GM23338 (cell line): ENCODE data around the gene CD1C. TPM values are rescaled to one million over a fixed set of nuclear protein-coding genes. Genes with fewer than 3 reads are reported as not detected.

ENCODE experiments used
- ATAC-seq: fragments of 200-7000 bp; cut with Tn5 transposase; 3 replicates; pipeline ENCODE4 v1.9.1; 2020
- DNase-seq: peaks from one replicate; pipeline ENCODE4 v3.0.0-alpha.2; 2015; ENCODE audit warnings: low spot score
- H2AFZ ChIP-seq: fragments of 200-600 bp; sonication (generic); 2 replicates; pipeline ENCODE4 v1.8.0; 2016; ENCODE audit warnings: antibody characterized with exemption, mild to moderate bottlenecking, moderate library complexity
- H3F3A ChIP-seq: fragments of 200-600 bp; sonication (generic); replicated peaks from 2 replicates; pipeline ENCODE4 v1.8.0; 2017; ENCODE audit warnings: antibody characterized with exemption, mixed run types, low read depth
- H3K27ac ChIP-seq: fragments of 200-600 bp; sonication (generic); 2 replicates; pipeline ENCODE4 v1.6.1; 2016; ENCODE audit warnings: low read depth
- H3K27me3 ChIP-seq: fragments of 200-600 bp; sonication (generic); 2 replicates; pipeline ENCODE4 v1.8.0; 2016; ENCODE audit warnings: mild to moderate bottlenecking, mixed run types, moderate library complexity; ENCODE audit not compliant: insufficient read depth
- H3K36me3 ChIP-seq: fragments of 200-600 bp; sonication (generic); 2 replicates; pipeline ENCODE4 v1.8.0; 2016; ENCODE audit warnings: mild to moderate bottlenecking; ENCODE audit not compliant: insufficient read depth
- H3K4me1 ChIP-seq: fragments of 200-600 bp; sonication (generic); 2 replicates; pipeline ENCODE4 v1.8.0; 2016; ENCODE audit warnings: mild to moderate bottlenecking, moderate library complexity; ENCODE audit not compliant: insufficient read depth
- H3K4me2 ChIP-seq: fragments of 200-600 bp; sonication (generic); 2 replicates; pipeline ENCODE4 v1.7.1; 2017; ENCODE audit warnings: mixed run types
- H3K4me3 ChIP-seq: fragments of 200-600 bp; sonication (generic); 2 replicates; pipeline ENCODE4 v1.6.1; 2016; ENCODE audit warnings: mixed run types
- H3K79me2 ChIP-seq: fragments of 200-600 bp; sonication (generic); replicated peaks from 2 replicates; pipeline ENCODE4 v1.8.0; 2017; ENCODE audit warnings: mild to moderate bottlenecking; ENCODE audit not compliant: insufficient read depth
- H3K9me2 ChIP-seq: fragments of 200-600 bp; sonication (generic); 2 replicates; pipeline ENCODE4 v1.8.0; 2017; ENCODE audit not compliant: insufficient read depth
- H4K20me1 ChIP-seq: fragments of 200-600 bp; sonication (generic); replicated peaks from 2 replicates; pipeline ENCODE4 v1.8.0; 2017; ENCODE audit warnings: mild to moderate bottlenecking; ENCODE audit not compliant: insufficient read depth
- H3K27ac Mint-ChIP-seq: 2 replicates; pipeline ENCODE4 v1.8.0; 2020; ENCODE audit warnings: inconsistent platforms, mild to moderate bottlenecking, moderate library complexity, mixed read lengths
- H3K27me3 Mint-ChIP-seq: 3 replicates; pipeline ENCODE4 v1.8.0; 2022; ENCODE audit warnings: low read depth, mild to moderate bottlenecking, moderate library complexity, mixed read lengths, inconsistent platforms; ENCODE audit not compliant: insufficient read depth, poor library complexity
- H3K36me3 Mint-ChIP-seq: 3 replicates; pipeline ENCODE4 v1.8.0; 2021; ENCODE audit warnings: low read depth, mild to moderate bottlenecking, inconsistent platforms, moderate library complexity, mixed read lengths
- H3K4me1 Mint-ChIP-seq: 3 replicates; pipeline ENCODE4 v1.8.0; 2020; ENCODE audit warnings: mild to moderate bottlenecking, inconsistent platforms, mixed read lengths
- H3K4me3 Mint-ChIP-seq: 3 replicates; pipeline ENCODE4 v1.8.0; 2021; ENCODE audit warnings: moderate library complexity, mild to moderate bottlenecking, inconsistent platforms, mixed read lengths
- H3K9me3 Mint-ChIP-seq: 3 replicates; pipeline ENCODE4 v1.8.0; 2020; ENCODE audit warnings: moderate library complexity, mild to moderate bottlenecking, inconsistent platforms, mixed read lengths
- ZNF331 ChIP-seq: fragments of 250-450 bp; sonication (Bioruptor Pico); IDR thresholded peaks from 2 replicates; pipeline ENCODE4 v1.5.0; 2020; ENCODE audit warnings: low read depth, mild to moderate bottlenecking, moderate library complexity
- polyA plus RNA-seq: library from polyadenylated mRNA; unstranded; fragments of >200 nt; fragmentation: Nextera tagmentation; extraction: Ambion mirVana; gene quantifications from 2 replicates; pipeline ENCODE4 v1.2.1, GENCODE V29; 2016
- total RNA-seq: library from RNA; depleted of rRNA; stranded (reverse); fragments of >200 nt; shearing (Covaris generic); gene quantifications from 2 replicates; pipeline ENCODE4 v1.2.3, GENCODE V29; 2014
- TF ChIP-seq, protein P1 (sequence below), 2 experiments: fragments of 200-600 bp in 1 of 2; sonication (generic) in 1 of 2; conservative IDR thresholded peaks; 2 replicates each; pipeline versions ENCODE4 v1.5.1 to v1.6.1; 2016 to 2017; ENCODE audit warnings: antibody characterized with exemption in 2 of 2, low read depth in 2 of 2, mild to moderate bottlenecking in 2 of 2, moderate library complexity in 1 of 2
- TF ChIP-seq, protein P2 (sequence below): fragments of 250-450 bp; sonication (Bioruptor Pico); IDR thresholded peaks from 2 replicates; pipeline ENCODE4 v1.5.0; 2020; ENCODE audit warnings: mild to moderate bottlenecking, moderate library complexity

CD1C gene
- total and polyA plus RNA-seq, 2 experiments from 2014 or later, result not detected

DNA sequence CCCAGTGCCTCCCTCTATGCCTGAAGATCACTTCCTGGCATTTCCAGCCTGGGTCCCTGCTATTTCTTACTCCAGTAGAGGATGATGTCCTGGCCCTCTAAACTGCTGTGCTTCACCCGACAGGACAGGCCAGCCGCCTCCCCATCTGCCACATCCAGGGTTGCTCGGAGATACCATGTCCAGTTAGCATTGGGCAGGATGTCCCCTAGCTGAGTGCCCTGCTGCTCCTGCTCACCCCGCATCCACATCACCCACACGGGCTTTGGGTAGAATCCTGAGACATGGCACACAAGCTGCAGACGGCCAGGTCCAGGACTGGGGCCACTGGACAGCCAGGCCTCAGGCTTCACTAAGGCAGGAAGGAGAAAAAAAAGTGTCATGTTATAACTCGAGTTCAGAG, 39.6 kb downstream of the CD1C start:
- ATAC-seq (no peak), DNase-seq (no peak)
- Histone ChIP-seq H4K20me1 (no peaks in the 10 kb centered on the region; the same call in 1 of the 2 replicates), H3K27me3 (no peaks in the 10 kb centered on the region), H3F3A (no peaks in the 10 kb centered on the region), H3K79me2 (no peaks in the 10 kb centered on the region), H3K4me2 (no peak overlapping the region), H3K27ac (no peak overlapping the region), H3K4me3 (no peak overlapping the region), H2AFZ (no peak overlapping the region), H3K36me3 (no peaks in the 10 kb centered on the region), H3K9me2 (no peaks in the 10 kb centered on the region), H3K4me1 (no peaks in the 10 kb centered on the region)
- Mint-ChIP-seq H3K27me3 (no peaks in the 10 kb centered on the region), H3K4me1 (no peaks in the 10 kb centered on the region), H3K27ac (no peak overlapping the region), H3K36me3 (no peaks in the 10 kb centered on the region), H3K9me3 (no peaks in the 10 kb centered on the region), H3K4me3 (no peak overlapping the region)
- TF ChIP-seq, protein P1, sequence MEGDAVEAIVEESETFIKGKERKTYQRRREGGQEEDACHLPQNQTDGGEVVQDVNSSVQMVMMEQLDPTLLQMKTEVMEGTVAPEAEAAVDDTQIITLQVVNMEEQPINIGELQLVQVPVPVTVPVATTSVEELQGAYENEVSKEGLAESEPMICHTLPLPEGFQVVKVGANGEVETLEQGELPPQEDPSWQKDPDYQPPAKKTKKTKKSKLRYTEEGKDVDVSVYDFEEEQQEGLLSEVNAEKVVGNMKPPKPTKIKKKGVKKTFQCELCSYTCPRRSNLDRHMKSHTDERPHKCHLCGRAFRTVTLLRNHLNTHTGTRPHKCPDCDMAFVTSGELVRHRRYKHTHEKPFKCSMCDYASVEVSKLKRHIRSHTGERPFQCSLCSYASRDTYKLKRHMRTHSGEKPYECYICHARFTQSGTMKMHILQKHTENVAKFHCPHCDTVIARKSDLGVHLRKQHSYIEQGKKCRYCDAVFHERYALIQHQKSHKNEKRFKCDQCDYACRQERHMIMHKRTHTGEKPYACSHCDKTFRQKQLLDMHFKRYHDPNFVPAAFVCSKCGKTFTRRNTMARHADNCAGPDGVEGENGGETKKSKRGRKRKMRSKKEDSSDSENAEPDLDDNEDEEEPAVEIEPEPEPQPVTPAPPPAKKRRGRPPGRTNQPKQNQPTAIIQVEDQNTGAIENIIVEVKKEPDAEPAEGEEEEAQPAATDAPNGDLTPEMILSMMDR (conservative IDR thresholded peaks at IDR 0.05; ENCODE audit: low read depth in 2 of 2), result no peak

DNA sequence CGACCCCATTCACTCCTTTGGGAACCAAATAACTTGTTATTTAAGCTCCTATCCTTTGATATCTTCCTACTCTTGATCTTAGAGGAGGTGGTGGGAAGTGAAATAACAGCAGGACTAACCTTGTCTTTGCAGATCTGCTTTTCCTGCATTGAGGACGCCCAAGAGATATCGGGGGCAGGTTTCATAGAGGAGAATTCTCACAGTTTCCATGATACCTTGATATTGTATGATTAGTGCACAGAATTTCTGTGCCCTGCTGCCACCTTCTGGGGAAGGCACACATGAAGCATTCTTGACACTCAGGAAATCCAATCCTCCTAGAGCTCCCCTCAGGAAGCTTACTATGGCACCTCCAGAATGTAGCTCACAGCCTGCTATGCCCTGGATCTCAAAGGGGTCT, 40.0 kb downstream of the CD1C start:
- DNase-seq (peak; percentile 36), ATAC-seq (peak; percentile 54)
- no peaks in the 10 kb centered on the region for H3K9me3 Mint-ChIP-seq
- H3K4me3 Mint-ChIP-seq, result no peak overlapping the region
- Histone ChIP-seq H3F3A (no peaks in the 10 kb centered on the region), H3K4me2 (no peak overlapping the region), H3K9me2 (no peaks in the 10 kb centered on the region), H3K36me3 (no peaks in the 10 kb centered on the region), H3K79me2 (no peaks in the 10 kb centered on the region), H4K20me1 (no peaks in the 10 kb centered on the region; the same call in 1 of the 2 replicates), H3K27ac (no peak overlapping the region), H3K4me3 (no peak overlapping the region), H2AFZ (no peak overlapping the region), H3K27me3 (no peaks in the 10 kb centered on the region), H3K4me1 (no peaks in the 10 kb centered on the region)
- no peak for TF ChIP-seq ZNF331 (CRISPR knock-in tag)
- TF ChIP-seq, protein P2, sequence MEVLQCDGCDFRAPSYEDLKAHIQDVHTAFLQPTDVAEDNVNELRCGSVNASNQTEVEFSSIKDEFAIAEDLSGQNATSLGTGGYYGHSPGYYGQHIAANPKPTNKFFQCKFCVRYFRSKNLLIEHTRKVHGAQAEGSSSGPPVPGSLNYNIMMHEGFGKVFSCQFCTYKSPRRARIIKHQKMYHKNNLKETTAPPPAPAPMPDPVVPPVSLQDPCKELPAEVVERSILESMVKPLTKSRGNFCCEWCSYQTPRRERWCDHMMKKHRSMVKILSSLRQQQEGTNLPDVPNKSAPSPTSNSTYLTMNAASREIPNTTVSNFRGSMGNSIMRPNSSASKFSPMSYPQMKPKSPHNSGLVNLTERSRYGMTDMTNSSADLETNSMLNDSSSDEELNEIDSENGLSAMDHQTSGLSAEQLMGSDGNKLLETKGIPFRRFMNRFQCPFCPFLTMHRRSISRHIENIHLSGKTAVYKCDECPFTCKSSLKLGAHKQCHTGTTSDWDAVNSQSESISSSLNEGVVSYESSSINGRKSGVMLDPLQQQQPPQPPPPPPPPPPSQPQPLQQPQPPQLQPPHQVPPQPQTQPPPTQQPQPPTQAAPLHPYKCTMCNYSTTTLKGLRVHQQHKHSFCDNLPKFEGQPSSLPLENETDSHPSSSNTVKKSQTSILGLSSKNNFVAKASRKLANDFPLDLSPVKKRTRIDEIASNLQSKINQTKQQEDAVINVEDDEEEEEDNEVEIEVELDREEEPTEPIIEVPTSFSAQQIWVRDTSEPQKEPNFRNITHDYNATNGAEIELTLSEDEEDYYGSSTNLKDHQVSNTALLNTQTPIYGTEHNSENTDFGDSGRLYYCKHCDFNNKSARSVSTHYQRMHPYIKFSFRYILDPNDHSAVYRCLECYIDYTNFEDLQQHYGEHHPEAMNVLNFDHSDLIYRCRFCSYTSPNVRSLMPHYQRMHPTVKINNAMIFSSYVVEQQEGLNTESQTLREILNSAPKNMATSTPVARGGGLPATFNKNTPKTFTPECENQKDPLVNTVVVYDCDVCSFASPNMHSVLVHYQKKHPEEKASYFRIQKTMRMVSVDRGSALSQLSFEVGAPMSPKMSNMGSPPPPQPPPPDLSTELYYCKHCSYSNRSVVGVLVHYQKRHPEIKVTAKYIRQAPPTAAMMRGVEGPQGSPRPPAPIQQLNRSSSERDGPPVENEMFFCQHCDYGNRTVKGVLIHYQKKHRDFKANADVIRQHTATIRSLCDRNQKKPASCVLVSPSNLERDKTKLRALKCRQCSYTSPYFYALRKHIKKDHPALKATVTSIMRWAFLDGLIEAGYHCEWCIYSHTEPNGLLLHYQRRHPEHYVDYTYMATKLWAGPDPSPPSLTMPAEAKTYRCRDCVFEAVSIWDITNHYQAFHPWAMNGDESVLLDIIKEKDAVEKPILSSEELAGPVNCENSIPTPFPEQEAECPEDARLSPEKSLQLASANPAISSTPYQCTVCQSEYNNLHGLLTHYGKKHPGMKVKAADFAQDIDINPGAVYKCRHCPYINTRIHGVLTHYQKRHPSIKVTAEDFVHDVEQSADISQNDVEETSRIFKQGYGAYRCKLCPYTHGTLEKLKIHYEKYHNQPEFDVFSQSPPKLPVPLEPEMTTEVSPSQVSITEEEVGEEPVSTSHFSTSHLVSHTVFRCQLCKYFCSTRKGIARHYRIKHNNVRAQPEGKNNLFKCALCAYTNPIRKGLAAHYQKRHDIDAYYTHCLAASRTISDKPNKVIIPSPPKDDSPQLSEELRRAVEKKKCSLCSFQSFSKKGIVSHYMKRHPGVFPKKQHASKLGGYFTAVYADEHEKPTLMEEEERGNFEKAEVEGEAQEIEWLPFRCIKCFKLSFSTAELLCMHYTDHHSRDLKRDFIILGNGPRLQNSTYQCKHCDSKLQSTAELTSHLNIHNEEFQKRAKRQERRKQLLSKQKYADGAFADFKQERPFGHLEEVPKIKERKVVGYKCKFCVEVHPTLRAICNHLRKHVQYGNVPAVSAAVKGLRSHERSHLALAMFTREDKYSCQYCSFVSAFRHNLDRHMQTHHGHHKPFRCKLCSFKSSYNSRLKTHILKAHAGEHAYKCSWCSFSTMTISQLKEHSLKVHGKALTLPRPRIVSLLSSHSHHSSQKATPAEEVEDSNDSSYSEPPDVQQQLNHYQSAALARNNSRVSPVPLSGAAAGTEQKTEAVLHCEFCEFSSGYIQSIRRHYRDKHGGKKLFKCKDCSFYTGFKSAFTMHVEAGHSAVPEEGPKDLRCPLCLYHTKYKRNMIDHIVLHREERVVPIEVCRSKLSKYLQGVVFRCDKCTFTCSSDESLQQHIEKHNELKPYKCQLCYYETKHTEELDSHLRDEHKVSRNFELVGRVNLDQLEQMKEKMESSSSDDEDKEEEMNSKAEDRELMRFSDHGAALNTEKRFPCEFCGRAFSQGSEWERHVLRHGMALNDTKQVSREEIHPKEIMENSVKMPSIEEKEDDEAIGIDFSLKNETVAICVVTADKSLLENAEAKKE, result no peak
- TF ChIP-seq, protein P1 (conservative IDR thresholded peaks at IDR 0.05; ENCODE audit: low read depth in 2 of 2), result peak; percentile 48 to 72
- no peaks in the 10 kb centered on the region for H3K36me3 Mint-ChIP-seq
- no peaks in the 10 kb centered on the region for H3K27me3 Mint-ChIP-seq
- H3K4me1 Mint-ChIP-seq, result no peaks in the 10 kb centered on the region
- no peak overlapping the region for H3K27ac Mint-ChIP-seq
